ENCODE results near the gene MRFAP1.

DNA sequence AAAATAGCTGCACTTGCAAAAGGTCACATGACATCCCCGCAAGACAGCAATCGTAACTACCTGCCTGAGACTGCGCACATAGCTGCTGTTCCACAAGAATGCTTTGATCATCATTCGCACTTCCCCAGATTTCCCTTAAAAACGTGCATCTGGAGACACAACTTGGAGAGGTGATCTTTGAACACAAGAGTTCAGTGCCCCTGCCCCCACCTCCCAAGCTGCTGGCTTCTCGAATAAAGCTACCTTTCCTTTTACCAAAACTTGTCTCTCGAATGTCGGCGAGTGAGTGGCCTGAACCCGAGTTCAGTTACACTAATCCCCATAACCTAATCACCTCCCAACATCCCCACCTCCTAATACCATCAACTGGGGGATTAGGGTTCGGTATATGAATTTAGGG, 14.4 kb upstream of the MRFAP1 start:
- TF ChIP-seq, protein P1, sequence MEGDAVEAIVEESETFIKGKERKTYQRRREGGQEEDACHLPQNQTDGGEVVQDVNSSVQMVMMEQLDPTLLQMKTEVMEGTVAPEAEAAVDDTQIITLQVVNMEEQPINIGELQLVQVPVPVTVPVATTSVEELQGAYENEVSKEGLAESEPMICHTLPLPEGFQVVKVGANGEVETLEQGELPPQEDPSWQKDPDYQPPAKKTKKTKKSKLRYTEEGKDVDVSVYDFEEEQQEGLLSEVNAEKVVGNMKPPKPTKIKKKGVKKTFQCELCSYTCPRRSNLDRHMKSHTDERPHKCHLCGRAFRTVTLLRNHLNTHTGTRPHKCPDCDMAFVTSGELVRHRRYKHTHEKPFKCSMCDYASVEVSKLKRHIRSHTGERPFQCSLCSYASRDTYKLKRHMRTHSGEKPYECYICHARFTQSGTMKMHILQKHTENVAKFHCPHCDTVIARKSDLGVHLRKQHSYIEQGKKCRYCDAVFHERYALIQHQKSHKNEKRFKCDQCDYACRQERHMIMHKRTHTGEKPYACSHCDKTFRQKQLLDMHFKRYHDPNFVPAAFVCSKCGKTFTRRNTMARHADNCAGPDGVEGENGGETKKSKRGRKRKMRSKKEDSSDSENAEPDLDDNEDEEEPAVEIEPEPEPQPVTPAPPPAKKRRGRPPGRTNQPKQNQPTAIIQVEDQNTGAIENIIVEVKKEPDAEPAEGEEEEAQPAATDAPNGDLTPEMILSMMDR (IDR thresholded peaks at IDR 0.05) = no peak
- TF ChIP-seq EZH2 (IDR thresholded peaks at IDR 0.05) = no peak

All from neural progenitor cell (in vitro differentiated cells).